Measurements from ENCODE around the gene CNR2. TPM values are rescaled to one million over a fixed set of nuclear protein-coding genes. Genes with fewer than 3 reads are reported as not detected.

The CNR2 gene
- total RNA-seq, 2 donors from 2014 or later = not detected

DNA sequence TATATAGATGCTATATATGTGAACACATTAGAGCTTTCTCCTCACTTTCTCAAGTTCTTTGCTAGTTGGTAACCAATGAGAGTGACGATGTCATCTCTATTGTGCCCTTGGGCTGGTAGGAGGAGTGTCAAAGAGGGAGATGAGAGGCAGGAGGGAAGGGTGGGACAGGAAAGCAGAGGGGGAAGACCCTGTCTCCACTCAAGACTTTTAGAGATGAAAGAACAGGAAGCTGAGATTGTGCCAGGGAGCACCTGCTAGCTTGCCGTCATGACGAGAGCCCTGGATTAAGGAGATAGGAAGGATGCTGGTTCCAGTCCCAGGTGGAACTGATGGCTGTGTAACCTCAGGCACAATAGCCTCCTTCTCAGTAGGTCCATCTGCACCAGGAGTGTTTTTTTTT lies 16.7 kb downstream of the CNR2 start:
- no peak for TF ChIP-seq POLR2A (IDR thresholded peaks at IDR 0.05)
- no peak for TF ChIP-seq POLR2AphosphoS5 (IDR thresholded peaks at IDR 0.05)
- TF ChIP-seq, protein P1, sequence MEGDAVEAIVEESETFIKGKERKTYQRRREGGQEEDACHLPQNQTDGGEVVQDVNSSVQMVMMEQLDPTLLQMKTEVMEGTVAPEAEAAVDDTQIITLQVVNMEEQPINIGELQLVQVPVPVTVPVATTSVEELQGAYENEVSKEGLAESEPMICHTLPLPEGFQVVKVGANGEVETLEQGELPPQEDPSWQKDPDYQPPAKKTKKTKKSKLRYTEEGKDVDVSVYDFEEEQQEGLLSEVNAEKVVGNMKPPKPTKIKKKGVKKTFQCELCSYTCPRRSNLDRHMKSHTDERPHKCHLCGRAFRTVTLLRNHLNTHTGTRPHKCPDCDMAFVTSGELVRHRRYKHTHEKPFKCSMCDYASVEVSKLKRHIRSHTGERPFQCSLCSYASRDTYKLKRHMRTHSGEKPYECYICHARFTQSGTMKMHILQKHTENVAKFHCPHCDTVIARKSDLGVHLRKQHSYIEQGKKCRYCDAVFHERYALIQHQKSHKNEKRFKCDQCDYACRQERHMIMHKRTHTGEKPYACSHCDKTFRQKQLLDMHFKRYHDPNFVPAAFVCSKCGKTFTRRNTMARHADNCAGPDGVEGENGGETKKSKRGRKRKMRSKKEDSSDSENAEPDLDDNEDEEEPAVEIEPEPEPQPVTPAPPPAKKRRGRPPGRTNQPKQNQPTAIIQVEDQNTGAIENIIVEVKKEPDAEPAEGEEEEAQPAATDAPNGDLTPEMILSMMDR (IDR thresholded peaks at IDR 0.05) = no peak
- Histone ChIP-seq H3K27me3 (replicated peaks; ENCODE audit: insufficient read depth) (no peaks in the 10 kb centered on the region), H3K4me3 (no peak overlapping the region), H3K4me1 (replicated peaks) (no peaks in the 10 kb centered on the region), H3K27ac (no peak overlapping the region), H3K36me3 (no peaks in the 10 kb centered on the region), H3K9me3 (no peaks in the 10 kb centered on the region)
- no peak for DNase-seq (ENCODE audit: low spot score)
- intact Hi-C loops (cut with DNase I) = no loop called here
- 42% methylated on average over 3 of the region's 3 CpGs for WGBS

DNA sequence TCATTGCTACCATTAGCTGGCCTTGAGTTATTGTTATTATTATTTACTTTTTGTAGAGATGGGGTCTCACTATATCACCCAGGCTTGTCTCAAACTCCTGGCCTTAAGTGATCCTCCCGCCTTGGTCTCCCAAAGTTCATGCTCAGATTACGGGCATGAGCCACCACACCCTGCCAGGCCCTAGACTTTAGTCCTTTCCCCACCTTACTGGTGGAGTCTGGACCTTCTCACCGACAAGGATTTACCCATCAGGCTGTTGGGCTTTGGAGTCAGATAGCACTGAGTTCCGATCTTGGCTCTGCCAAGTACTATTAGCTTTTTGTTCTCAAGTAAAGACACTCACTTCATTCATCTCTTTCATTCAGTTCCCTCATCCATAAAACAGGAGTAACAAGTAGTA lies 17.2 kb downstream of the CNR2 start:
- 64% methylated on average over 4 of the region's 4 CpGs for WGBS
- H3K27ac ChIP-seq = no peak overlapping the region
- no peaks in the 10 kb centered on the region for H3K9me3 ChIP-seq
- H3K27me3 ChIP-seq (replicated peaks; ENCODE audit: insufficient read depth) = no peaks in the 10 kb centered on the region
- no peaks in the 10 kb centered on the region for H3K36me3 ChIP-seq
- no peak for TF ChIP-seq POLR2A (IDR thresholded peaks at IDR 0.05)
- H3K4me1 ChIP-seq (replicated peaks) = no peaks in the 10 kb centered on the region
- intact Hi-C loops (cut with DNase I) = no loop called here
- H3K4me3 ChIP-seq = no peak overlapping the region
- no peak for DNase-seq (ENCODE audit: low spot score)

DNA sequence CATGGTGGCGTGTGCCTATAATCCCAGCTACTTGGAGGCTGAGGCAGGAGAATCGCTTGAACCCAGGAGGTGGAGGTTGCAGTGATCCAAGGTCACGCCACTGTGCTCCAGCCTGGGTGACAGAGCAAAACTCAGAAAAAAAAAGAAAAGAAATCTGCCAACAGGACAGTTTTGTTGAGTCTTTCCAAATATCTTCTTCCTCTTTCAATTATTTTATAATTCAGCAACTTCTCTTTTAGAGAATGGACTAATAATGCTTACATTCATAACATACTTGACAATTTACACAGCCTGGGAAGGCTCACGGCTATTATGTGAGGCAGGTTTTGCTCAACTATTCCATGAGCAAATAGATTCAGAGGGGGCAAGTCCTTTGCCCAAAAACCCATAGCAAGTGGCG lies 18.1 kb downstream of the CNR2 start:
- no peak for DNase-seq (ENCODE audit: low spot score)
- no peaks in the 10 kb centered on the region for H3K36me3 ChIP-seq
- H3K4me3 ChIP-seq = no peak overlapping the region
- no peaks in the 10 kb centered on the region for H3K4me1 ChIP-seq (replicated peaks)
- no peaks in the 10 kb centered on the region for H3K27me3 ChIP-seq (replicated peaks; ENCODE audit: insufficient read depth)
- no peak for TF ChIP-seq POLR2A (IDR thresholded peaks at IDR 0.05)
- TF ChIP-seq, protein P1 (IDR thresholded peaks at IDR 0.05) = no peak
- TF ChIP-seq POLR2AphosphoS5 (IDR thresholded peaks at IDR 0.05) = no peak
- H3K9me3 ChIP-seq = no peaks in the 10 kb centered on the region
- intact Hi-C loops (cut with DNase I) = no loop called here
- WGBS = 80% methylated on average over 5 of the region's 5 CpGs
- no peak overlapping the region for H3K27ac ChIP-seq

DNA sequence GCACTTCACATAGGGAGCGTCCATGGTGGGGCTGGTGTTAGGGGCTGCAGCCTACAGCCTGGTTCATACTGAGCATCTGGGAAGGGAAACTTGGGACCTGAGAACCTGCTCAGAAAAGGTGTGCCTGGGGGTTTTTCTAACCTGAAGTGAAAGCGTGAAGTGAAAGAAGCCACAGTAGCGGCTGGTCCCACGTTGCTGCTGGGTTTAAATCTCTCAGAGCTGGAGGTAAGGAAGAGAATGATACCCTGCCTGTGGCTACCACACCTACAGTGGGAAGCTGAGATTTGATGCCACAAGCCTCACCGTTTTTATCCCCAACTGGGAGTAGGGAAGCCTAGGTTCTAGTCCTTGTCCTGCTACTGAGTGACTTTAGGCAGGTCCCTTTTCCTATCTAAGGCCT lies 24.1 kb downstream of the CNR2 start:
- no peak for DNase-seq (ENCODE audit: low spot score)
- intact Hi-C loops (cut with DNase I) = no loop called here
- WGBS = 86% methylated on average over 5 of the region's 5 CpGs
- Histone ChIP-seq H3K4me1 (replicated peaks) (no peaks in the 10 kb centered on the region), H3K4me3 (no peak overlapping the region), H3K27ac (no peak overlapping the region), H3K27me3 (replicated peaks; ENCODE audit: insufficient read depth) (no peaks in the 10 kb centered on the region), H3K36me3 (no peaks in the 10 kb centered on the region), H3K9me3 (no peaks in the 10 kb centered on the region)
- TF ChIP-seq, protein P1 (IDR thresholded peaks at IDR 0.05) = no peak
- TF ChIP-seq POLR2AphosphoS5 (IDR thresholded peaks at IDR 0.05) = no peak
- TF ChIP-seq POLR2A (IDR thresholded peaks at IDR 0.05) = no peak

DNA sequence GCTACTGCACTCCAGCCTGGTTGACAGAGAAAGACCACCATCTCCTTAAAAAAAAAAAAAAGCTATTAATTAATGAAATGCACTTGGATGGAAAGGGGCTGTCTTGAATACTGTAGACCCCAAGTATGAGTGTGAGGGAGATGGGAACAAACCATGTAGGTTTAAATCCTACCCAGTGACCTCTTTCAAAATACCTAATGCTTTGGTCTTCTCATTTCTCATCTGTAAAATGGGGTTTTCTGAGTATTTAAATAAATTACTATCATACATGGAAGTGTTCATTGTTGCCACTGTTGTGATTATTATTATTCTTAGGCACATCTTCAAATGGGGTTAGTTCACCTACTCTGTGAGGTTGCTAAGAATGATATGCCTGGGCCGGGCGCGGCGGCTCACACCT lies 27.9 kb downstream of the CNR2 start:
- Histone ChIP-seq H3K27ac (no peak overlapping the region), H3K36me3 (no peaks in the 10 kb centered on the region), H3K4me3 (no peak overlapping the region), H3K27me3 (replicated peaks; ENCODE audit: insufficient read depth) (no peaks in the 10 kb centered on the region), H3K9me3 (no peaks in the 10 kb centered on the region), H3K4me1 (replicated peaks) (no peaks in the 10 kb centered on the region)
- 71% methylated on average over 4 of the region's 4 CpGs for WGBS
- intact Hi-C loops (cut with DNase I) = no loop called here
- TF ChIP-seq, protein P1 (IDR thresholded peaks at IDR 0.05) = no peak
- TF ChIP-seq POLR2AphosphoS5 (IDR thresholded peaks at IDR 0.05) (no peak), POLR2A (IDR thresholded peaks at IDR 0.05) (no peak)
- DNase-seq (ENCODE audit: low spot score) = no peak

Data from prostate gland (tissue), 2 donors.